Transverse colon (tissue), 4 donors: ENCODE results near the gene CRYBG1. TPM values are rescaled to one million over a fixed set of nuclear protein-coding genes. Genes with fewer than 3 reads are reported as not detected.

Experiments used
- DNase-seq: peaks from one replicate; pipeline ENCODE4 v3.0.0-alpha.2; 2019
- H3K27ac ChIP-seq, 4 donors: fragments of 200-600 bp; sonication (generic); 2 replicates each; pipeline ENCODE4 v1.5.1; 2016 to 2018; ENCODE audit warnings: inconsistent platforms in 4 of 4
- H3K27me3 ChIP-seq: fragments of 200-600 bp; sonication (generic); 2 replicates; pipeline ENCODE4 v1.5.1; 2017; ENCODE audit warnings: inconsistent platforms
- H3K36me3 ChIP-seq, 4 donors: fragments of 200-600 bp; sonication (generic); 2 replicates each; pipeline ENCODE4 v1.5.1; 2017 to 2019; ENCODE audit warnings: inconsistent platforms in 4 of 4
- H3K4me1 ChIP-seq, 4 donors: fragments of 200-600 bp; sonication (generic); 2 replicates each; pipeline ENCODE4 v1.5.1; 2017 to 2020; ENCODE audit warnings: inconsistent platforms in 4 of 4
- H3K4me3 ChIP-seq, 4 donors: fragments of 200-600 bp; sonication (generic); 1 replicate in 1 of 4; 2 replicates in 3 of 4; pipeline versions ENCODE4 v1.5.1 to v1.6.1; 2017 to 2019; ENCODE audit warnings: inconsistent platforms in 4 of 4
- H3K9me3 ChIP-seq, 2 donors: fragments of 200-600 bp; sonication (generic); 2 replicates each; pipeline ENCODE4 v1.5.1; 2017 to 2019; ENCODE audit warnings: inconsistent platforms in 2 of 2
- CTCF ChIP-seq, 5 experiments: fragments of 200-600 bp in 3 of 5; fragments of 450-650 bp in 2 of 5; sonication (generic) in 3 of 5; IDR thresholded peaks; 1 replicate in 2 of 5; 2 replicates in 3 of 5; pipeline ENCODE4 v1.5.1; 2016 to 2017; ENCODE audit warnings: antibody characterized with exemption in 5 of 5, inconsistent platforms in 3 of 5, mild to moderate bottlenecking in 2 of 5, moderate library complexity in 1 of 5
- EP300 ChIP-seq: sonication (generic); formaldehyde crosslinking; IDR thresholded peaks from one replicate; pipeline ENCODE4 v1.6.1; 2017; ENCODE audit warnings: antibody characterized with exemption, low read depth
- POLR2A ChIP-seq: fragments of 450-650 bp; IDR thresholded peaks from one replicate; pipeline ENCODE4 v1.6.1; 2016; ENCODE audit warnings: antibody characterized with exemption, mild to moderate bottlenecking, moderate library complexity
- POLR2AphosphoS5 ChIP-seq, 3 donors: sonication (generic); formaldehyde crosslinking; IDR thresholded peaks; one replicate each; pipeline ENCODE4 v1.6.1; 2016; ENCODE audit warnings: antibody characterized with exemption in 3 of 3
- WGBS, 2 donors: methylation state at CpG; one replicate each; pipeline ENCODE4 v1.1.5; 2018; ENCODE audit warnings: low coverage in 1 of 2; 5-methylcytosine and 5-hydroxymethylcytosine counted together
- in situ Hi-C, 4 donors: fragments of 200-750 bp; cut with MboI; loops; one replicate each; pipeline versions ENCODE4 v1.15.0 to v1.15.1; 2017; ENCODE audit warnings: low sequenced_read_pairs in 3 of 4, low pct_ligation_motif_present in 1 of 4, low pct_unique_long_range_greater_than_20kb in 1 of 4
- intact Hi-C: fragments of 100-400 bp; cut with DNase I; formaldehyde crosslinking; loops from one replicate; pipeline ENCODE4 v1.15.1; 2023; ENCODE audit warnings: low total_unique reads
- total RNA-seq, 4 donors: library from RNA; depleted of rRNA; stranded (reverse); fragments of >200 nt; gene quantifications; one replicate each; pipeline ENCODE4 v1.1.0, GENCODE V29; 2016

Gene CRYBG1
- total RNA-seq, 4 donors from 2014 or later: 64.3 to 112 (median 70.2) TPM

- Histone ChIP-seq H3K36me3 (no peaks in the 10 kb centered on the region), H3K9me3 (no peaks in the 10 kb centered on the region), H3K4me1 (peaks cover 0 to 28% (median 2%) of the 10 kb centered on the region in 4 donors), H3K4me3 (no peak overlapping the region), H3K27me3 (no peaks in the 10 kb centered on the region), H3K27ac (no peak overlapping the region)
- in situ Hi-C loops (no loop called here), intact Hi-C loops (no loop called here)
- no peak for DNase-seq
- no peak for TF ChIP-seq EP300
- no peak for TF ChIP-seq POLR2A
- TF ChIP-seq CTCF (IDR thresholded peaks at IDR 0.05): no peak
- TF ChIP-seq POLR2AphosphoS5 (IDR thresholded peaks at IDR 0.05): no peak
- 57 to 72% methylated on average over 4 to 7 of the region's 7 CpGs for WGBS, 2 donors
Measured at GRCh38 chr6:106451439-106451838, 90.9 kb downstream of the CRYBG1 start.

- H3K27ac ChIP-seq: no peak overlapping the region
- no peak for DNase-seq
- H3K4me3 ChIP-seq: no peak overlapping the region
- intact Hi-C loops (no loop called here), in situ Hi-C loops (no loop called here)
- no peaks in the 10 kb centered on the region for H3K9me3 ChIP-seq
- H3K27me3 ChIP-seq: no peaks in the 10 kb centered on the region
- no peak for TF ChIP-seq POLR2A
- no peak for TF ChIP-seq POLR2AphosphoS5 (IDR thresholded peaks at IDR 0.05)
- TF ChIP-seq EP300: no peak
- no peak for TF ChIP-seq CTCF (IDR thresholded peaks at IDR 0.05)
- WGBS, 2 donors: 0 to 93% methylated on average over 1 of the region's 1 CpG
- H3K4me1 ChIP-seq: peaks cover 0 to 24% (median 2%) of the 10 kb centered on the region in 4 donors
- H3K36me3 ChIP-seq: no peaks in the 10 kb centered on the region
Measured at GRCh38 chr6:106452628-106453027, 92.1 kb downstream of the CRYBG1 start.

GRCh38 chr6:106453756-106454367, 93.3 kb downstream of the CRYBG1 start:
- 86 to 88% methylated on average over 4 to 6 of the region's 6 CpGs for WGBS, 2 donors
- Histone ChIP-seq H3K4me1 (peaks cover 0 to 26% (median 8%) of the 10 kb centered on the region in 4 donors), H3K4me3 (no peak overlapping the region), H3K27me3 (no peaks in the 10 kb centered on the region), H3K9me3 (no peaks in the 10 kb centered on the region), H3K27ac (no peak overlapping the region), H3K36me3 (no peaks in the 10 kb centered on the region)
- TF ChIP-seq POLR2AphosphoS5 (IDR thresholded peaks at IDR 0.05) (no peak), CTCF (IDR thresholded peaks at IDR 0.05) (no peak), EP300 (no peak), POLR2A (no peak)
- no peak for DNase-seq
- intact Hi-C loops (no loop called here), in situ Hi-C loops (no loop called here)

- no peak overlapping the region for H3K4me3 ChIP-seq
- no peaks in the 10 kb centered on the region for H3K36me3 ChIP-seq
- peak overlapping the region in 3 of 4 donors; percentile 74 to 77 (median 76) for H3K27ac ChIP-seq
- no peaks in the 10 kb centered on the region for H3K27me3 ChIP-seq
- TF ChIP-seq POLR2A (no peak), EP300 (no peak), CTCF (IDR thresholded peaks at IDR 0.05) (no peak)
- in situ Hi-C loops: no loop called here
- WGBS, 2 donors: 29 to 42% methylated on average over 1 of the region's 1 CpG
- intact Hi-C loops: no loop called here
- DNase-seq: no peak
- peaks cover 0 to 22% (median 8%) of the 10 kb centered on the region in 4 donors for H3K4me1 ChIP-seq
- H3K9me3 ChIP-seq: no peaks in the 10 kb centered on the region
Measured at GRCh38 chr6:106456756-106457155, 96.2 kb downstream of the CRYBG1 start.
